Fibroblast of lung (primary cell): ENCODE results near the gene ADAM11. TPM values are rescaled to one million over a fixed set of nuclear protein-coding genes. Genes with fewer than 3 reads are reported as not detected.
A peak's percentile ranks its signal among the peaks of the same experiment; 100 is the strongest.
"Not testable (repeated sequence)": the region's sequence is repeated elsewhere in the genome, so short reads cannot be mapped to it uniquely, and the experiment has no call there.

ENCODE experiments used
- DNase-seq, 2 donors: peaks; one replicate each; pipeline versions ENCODE4 v3.0.0 to v3.0.0-alpha.2; 2010; ENCODE audit warnings: low read depth in 2 of 2
- H2AFZ ChIP-seq: 2 replicates; pipeline ENCODE4 v1.5.1; 2012; ENCODE audit warnings: low read length, control low read depth, inconsistent platforms
- H3K27ac ChIP-seq: 2 replicates; pipeline ENCODE4 v1.5.1; 2011; ENCODE audit warnings: low read length, control low read depth; ENCODE audit not compliant: insufficient read depth
- H3K27me3 ChIP-seq: 2 replicates; pipeline ENCODE4 v1.5.1; 2011; ENCODE audit warnings: mild to moderate bottlenecking, low read length; ENCODE audit not compliant: control insufficient read depth, insufficient read depth
- H3K36me3 ChIP-seq: 2 replicates; pipeline ENCODE4 v1.5.1; 2011; ENCODE audit warnings: low read length; ENCODE audit not compliant: control insufficient read depth, insufficient read depth
- H3K4me1 ChIP-seq: 2 replicates; pipeline ENCODE4 v1.5.1; 2011; ENCODE audit warnings: low read length; ENCODE audit not compliant: control insufficient read depth, insufficient read depth; ENCODE audit errors: extremely low read depth
- H3K4me2 ChIP-seq: 2 replicates; pipeline ENCODE4 v1.5.1; 2011; ENCODE audit warnings: low read length, control low read depth; ENCODE audit not compliant: insufficient read depth; ENCODE audit errors: extremely low read depth
- H3K4me3 ChIP-seq, 4 experiments: fragments of 200-600 bp in 1 of 4; sonication (generic) in 1 of 4; replicated peaks in 1 of 4; 2 replicates each; pipeline ENCODE4 v1.5.1; 2011 to 2016; ENCODE audit warnings: low read length in 4 of 4, low read depth in 3 of 4, mild to moderate bottlenecking in 3 of 4, control low read depth in 2 of 4, inconsistent platforms in 1 of 4, mixed read lengths in 1 of 4; ENCODE audit not compliant: insufficient read depth in 1 of 4; ENCODE audit errors: control extremely low read depth in 1 of 4
- H3K79me2 ChIP-seq: 2 replicates; pipeline ENCODE4 v1.5.1; 2012; ENCODE audit warnings: mild to moderate bottlenecking, low read length, inconsistent platforms; ENCODE audit not compliant: control insufficient read depth, insufficient read depth
- H3K9ac ChIP-seq: 2 replicates; pipeline ENCODE4 v1.5.1; 2011; ENCODE audit warnings: mild to moderate bottlenecking, low read length, control low read depth; ENCODE audit not compliant: insufficient read depth
- H3K9me3 ChIP-seq: 2 replicates; pipeline ENCODE4 v1.5.1; 2012; ENCODE audit warnings: low read depth, low read length; ENCODE audit not compliant: control insufficient read depth, insufficient read depth
- H4K20me1 ChIP-seq: 2 replicates; pipeline ENCODE4 v1.5.1; 2011; ENCODE audit warnings: low read length; ENCODE audit not compliant: control insufficient read depth, insufficient read depth; ENCODE audit errors: extremely low read depth
- CTCF ChIP-seq, 2 donors: IDR thresholded peaks in 1 of 2; conservative IDR thresholded peaks in 1 of 2; 1 replicate in 1 of 2; 2 replicates in 1 of 2; pipeline ENCODE4 v1.5.1; 2011 to 2012; ENCODE audit warnings: low read length in 2 of 2, control low read depth in 1 of 2, inconsistent platforms in 1 of 2, low read depth in 1 of 2, mild to moderate bottlenecking in 1 of 2
- EZH2 ChIP-seq: IDR thresholded peaks from 2 replicates; pipeline ENCODE4 v1.5.1; 2012; ENCODE audit warnings: low read length, control low read depth, mild to moderate bottlenecking; ENCODE audit errors: missing control alignments
- polyA plus RNA-seq, 2 donors: library from polyadenylated mRNA; depleted of rRNA in 1 of 2; stranded (reverse) in 1 of 2; unstranded in 1 of 2; fragments of >200 nt; gene quantifications; 2 replicates each; pipeline ENCODE4 v1.2.1, GENCODE V29; 2011 to 2012; ENCODE audit warnings: missing spikeins in 1 of 2
- total RNA-seq: library from RNA; depleted of rRNA; stranded (reverse); fragments of >200 nt; gene quantifications from 2 replicates; pipeline ENCODE4 v1.2.1, GENCODE V29; 2014

The ADAM11 gene
- total and polyA plus RNA-seq, 2 donors (not counting 1 experiment from before 2014, with no cell fraction given), result 0.52 to 0.66 TPM

- peak in 1 of 2 donors; percentile 39 for DNase-seq
- Histone ChIP-seq H3K4me1 (peaks cover 19% of the 10 kb centered on the region), H3K27ac (peak overlapping the region; percentile 3), H3K9me3 (no peaks in the 10 kb centered on the region), H3K9ac (no peak overlapping the region), H3K27me3 (no peaks in the 10 kb centered on the region), H3K79me2 (peaks cover 87% of the 10 kb centered on the region), H3K4me3 (no peak overlapping the region), H4K20me1 (no peaks in the 10 kb centered on the region), H2AFZ (no peak overlapping the region), H3K36me3 (peaks cover 1% of the 10 kb centered on the region), H3K4me2 (no peak overlapping the region)
- TF ChIP-seq CTCF (conservative IDR thresholded peaks at IDR 0.05 in 1 of 2, IDR thresholded peaks at IDR 0.05 in 1 of 2; ENCODE audit: low read depth in 1 of 2, low read length in 2 of 2), result no peak
- TF ChIP-seq EZH2, result no peak
These were observed 53.5 kb downstream of the ADAM11 start for GRCh38 chr17:44812263-44812662.

GRCh38 chr17:44818508-44818907 lies 59.7 kb downstream of the ADAM11 start:
- H4K20me1 ChIP-seq, H2AFZ ChIP-seq, H3K4me2 ChIP-seq, H3K27me3 ChIP-seq, H3K27ac ChIP-seq, H3K4me3 ChIP-seq, DNase-seq, H3K9ac ChIP-seq, H3K9me3 ChIP-seq, H3K36me3 ChIP-seq: not testable (repeated sequence)
- H3K4me1 ChIP-seq, result peaks cover 33% of the 10 kb centered on the region
- peaks cover 73% of the 10 kb centered on the region for H3K79me2 ChIP-seq

GRCh38 chr17:44820631-44821212 lies 61.9 kb downstream of the ADAM11 start:
- peaks cover 75% of the 10 kb centered on the region for H3K79me2 ChIP-seq
- peak overlapping the region; percentile 26 for H3K4me2 ChIP-seq
- H3K9me3 ChIP-seq, result no peaks in the 10 kb centered on the region
- H3K9ac ChIP-seq, result no peak overlapping the region
- no peak for TF ChIP-seq EZH2
- no peak for TF ChIP-seq CTCF (conservative IDR thresholded peaks at IDR 0.05 in 1 of 2, IDR thresholded peaks at IDR 0.05 in 1 of 2; ENCODE audit: low read depth in 1 of 2, low read length in 2 of 2)
- H3K4me1 ChIP-seq, result peaks cover 27% of the 10 kb centered on the region
- no peaks in the 10 kb centered on the region for H3K27me3 ChIP-seq
- H3K4me3 ChIP-seq, result peak overlapping the region in 2 of 4 experiments; percentile 1 to 34
- H4K20me1 ChIP-seq, result no peaks in the 10 kb centered on the region
- peak overlapping the region; percentile 80 for H3K27ac ChIP-seq
- H2AFZ ChIP-seq, result no peak overlapping the region
- H3K36me3 ChIP-seq, result no peaks in the 10 kb centered on the region
- DNase-seq, result peak; percentile 83 to 95

- not testable (repeated sequence) for H3K4me3 ChIP-seq, DNase-seq, H3K27me3 ChIP-seq, H3K9ac ChIP-seq, H3K9me3 ChIP-seq, H2AFZ ChIP-seq, H4K20me1 ChIP-seq, H3K4me2 ChIP-seq, H3K36me3 ChIP-seq
- H3K79me2 ChIP-seq, result peaks cover 76% of the 10 kb centered on the region
- peaks cover 15% of the 10 kb centered on the region for H3K4me1 ChIP-seq
- H3K27ac ChIP-seq, result peak overlapping the region; percentile 65
These were observed 66.4 kb downstream of the ADAM11 start for GRCh38 chr17:44825236-44825635.
